ENCODE results near the gene BCL11A. TPM values are rescaled to one million over a fixed set of nuclear protein-coding genes. Genes with fewer than 3 reads are reported as not detected.
"Not testable (repeated sequence)": the region's sequence is repeated elsewhere in the genome, so short reads cannot be mapped to it uniquely, and the experiment has no call there.

BCL11A gene
- total RNA-seq, 2 donors from 2014 or later, result 4.5 to 4.7 TPM

GRCh38 chr2:60432035-60432601, 121.3 kb downstream of the BCL11A start:
- ATAC-seq (no peak), DNase-seq (no peak)
- intact Hi-C loops (cut with DNase I), result no loop called here

GRCh38 chr2:60429681-60430080, 123.8 kb downstream of the BCL11A start:
- ATAC-seq, result no peak
- intact Hi-C loops (cut with DNase I), result no loop called here
- DNase-seq, result no peak

GRCh38 chr2:60426880-60427279, 126.6 kb downstream of the BCL11A start:
- DNase-seq (no peak), ATAC-seq (no peak)
- intact Hi-C loops (cut with DNase I), result no loop called here

- DNase-seq, result no peak
- no peak for ATAC-seq
- intact Hi-C loops (cut with DNase I), result no loop called here
Observed at GRCh38 chr2:60426341-60426740, 127.1 kb downstream of the BCL11A start.

- intact Hi-C loops (cut with DNase I), result no loop called here
- ATAC-seq (no peak), DNase-seq (no peak)
Observed at GRCh38 chr2:60424233-60424632, 129.2 kb downstream of the BCL11A start.

GRCh38 chr2:60423505-60423904, 129.9 kb downstream of the BCL11A start:
- DNase-seq (no peak), ATAC-seq (no peak)
- intact Hi-C loops (cut with DNase I), result no loop called here

GRCh38 chr2:60422826-60423483, 130.5 kb downstream of the BCL11A start:
- no peak for ATAC-seq
- intact Hi-C loops (cut with DNase I), result no loop called here
- DNase-seq, result no peak

GRCh38 chr2:60417210-60417609, 136.2 kb downstream of the BCL11A start:
- DNase-seq; intact Hi-C loops (cut with DNase I); ATAC-seq: not testable (repeated sequence)

GRCh38 chr2:60416221-60417008, 137.0 kb downstream of the BCL11A start:
- intact Hi-C loops (cut with DNase I), result no loop called here
- ATAC-seq (peak; percentile 82 to 85), DNase-seq (peak; percentile 50)

- ATAC-seq (no peak), DNase-seq (no peak)
- intact Hi-C loops (cut with DNase I), result no loop called here
Observed at GRCh38 chr2:60415814-60416213, 137.6 kb downstream of the BCL11A start.

- intact Hi-C loops (cut with DNase I), result no loop called here
- no peak for DNase-seq
- ATAC-seq, result no peak
Observed at GRCh38 chr2:60414495-60415138, 138.8 kb downstream of the BCL11A start.

GRCh38 chr2:60413814-60414168, 139.7 kb downstream of the BCL11A start:
- no peak for ATAC-seq
- no peak for DNase-seq
- intact Hi-C loops (cut with DNase I), result no loop called here

GRCh38 chr2:60413069-60413813, 140.2 kb downstream of the BCL11A start:
- DNase-seq, result no peak
- intact Hi-C loops (cut with DNase I), result no loop called here
- no peak for ATAC-seq

- intact Hi-C loops (cut with DNase I), result no loop called here
- DNase-seq (no peak), ATAC-seq (no peak)
Observed at GRCh38 chr2:60412620-60413019, 140.8 kb downstream of the BCL11A start.

GRCh38 chr2:60412027-60412426, 141.4 kb downstream of the BCL11A start:
- intact Hi-C loops (cut with DNase I), result no loop called here
- ATAC-seq (no peak), DNase-seq (no peak)

GRCh38 chr2:60411295-60411694, 142.2 kb downstream of the BCL11A start:
- intact Hi-C loops (cut with DNase I), result no loop called here
- DNase-seq, result no peak
- no peak for ATAC-seq

- ATAC-seq (peak in 1 of 2 donors; percentile 16), DNase-seq (no peak)
- intact Hi-C loops (cut with DNase I), result no loop called here
Observed at GRCh38 chr2:60410456-60411146, 142.9 kb downstream of the BCL11A start.

- DNase-seq (no peak), ATAC-seq (no peak)
- intact Hi-C loops (cut with DNase I), result no loop called here
Observed at GRCh38 chr2:60409531-60409871, 144.0 kb downstream of the BCL11A start.
